Measurements from ENCODE around the gene GCN1. TPM values are rescaled to one million over a fixed set of nuclear protein-coding genes. Genes with fewer than 3 reads are reported as not detected.

GCN1 gene
- total RNA-seq, 1 experiment from 2014 or later: 254 TPM

DNA sequence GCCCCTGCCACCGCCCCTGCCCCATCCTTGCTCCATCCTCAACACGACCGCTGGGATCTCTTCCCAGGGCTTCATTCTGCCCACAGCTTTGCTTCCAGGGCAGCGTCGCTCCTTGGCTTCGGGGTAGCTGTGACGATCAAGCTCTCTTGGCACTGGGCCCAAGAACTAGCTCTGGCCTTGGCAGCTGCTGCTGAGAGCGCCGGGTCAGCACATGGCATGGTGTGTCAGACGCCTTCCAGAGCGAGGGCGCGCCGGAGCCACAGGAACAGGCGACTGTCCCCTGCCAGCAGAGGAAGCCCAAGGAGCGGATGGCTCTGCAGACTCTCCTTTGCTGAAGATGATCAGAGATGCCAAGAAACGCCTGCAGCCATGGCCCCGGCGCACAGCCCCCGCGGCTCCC, 93.9 kb downstream of the GCN1 start:
- H3F3A ChIP-seq (ENCODE audit: low read length, unreplicated experiment): no peaks in the 10 kb centered on the region
- ChIA-PET POLR2A (ENCODE audit: unreplicated experiment) (no interaction called here), CTCF (no interaction called here)
- H3K9me2 ChIP-seq (replicated peaks; ENCODE audit: low read length): no peaks in the 10 kb centered on the region
- H3K27ac ChIP-seq (ENCODE audit: low read length): no peak overlapping the region
- H2AFZ ChIP-seq (ENCODE audit: low read length): no peak overlapping the region
- no peak overlapping the region for H3K4me3 ChIP-seq (ENCODE audit: low read length)
- no peak overlapping the region for H3K4me2 ChIP-seq (ENCODE audit: low read length)
- H3K36me3 ChIP-seq (ENCODE audit: low read depth, low read length): peaks cover 50% of the 10 kb centered on the region
- no peak overlapping the region for H3K9ac ChIP-seq (ENCODE audit: low read length)
- H3K27me3 ChIP-seq (ENCODE audit: low read length): no peaks in the 10 kb centered on the region
- no TSS peak for BruUV-seq (replicated peaks)
- intact Hi-C loops (cut with micrococcal nuclease): no loop called here
- H3K4me1 ChIP-seq (ENCODE audit: insufficient read depth, low read length): no peaks in the 10 kb centered on the region
- peaks cover 57% of the 10 kb centered on the region for H3K79me2 ChIP-seq (ENCODE audit: low read length)
- H3K9me3 ChIP-seq (ENCODE audit: low read length): no peaks in the 10 kb centered on the region
- no peak for DNase-seq
- TF ChIP-seq EZH2phosphoT487 (IDR thresholded peaks at IDR 0.05; ENCODE audit: borderline replicate concordance, low read length) (no peak), EZH2 (IDR thresholded peaks at IDR 0.05; ENCODE audit: low read length, unreplicated experiment) (no peak)
- TF ChIP-seq, protein P1, sequence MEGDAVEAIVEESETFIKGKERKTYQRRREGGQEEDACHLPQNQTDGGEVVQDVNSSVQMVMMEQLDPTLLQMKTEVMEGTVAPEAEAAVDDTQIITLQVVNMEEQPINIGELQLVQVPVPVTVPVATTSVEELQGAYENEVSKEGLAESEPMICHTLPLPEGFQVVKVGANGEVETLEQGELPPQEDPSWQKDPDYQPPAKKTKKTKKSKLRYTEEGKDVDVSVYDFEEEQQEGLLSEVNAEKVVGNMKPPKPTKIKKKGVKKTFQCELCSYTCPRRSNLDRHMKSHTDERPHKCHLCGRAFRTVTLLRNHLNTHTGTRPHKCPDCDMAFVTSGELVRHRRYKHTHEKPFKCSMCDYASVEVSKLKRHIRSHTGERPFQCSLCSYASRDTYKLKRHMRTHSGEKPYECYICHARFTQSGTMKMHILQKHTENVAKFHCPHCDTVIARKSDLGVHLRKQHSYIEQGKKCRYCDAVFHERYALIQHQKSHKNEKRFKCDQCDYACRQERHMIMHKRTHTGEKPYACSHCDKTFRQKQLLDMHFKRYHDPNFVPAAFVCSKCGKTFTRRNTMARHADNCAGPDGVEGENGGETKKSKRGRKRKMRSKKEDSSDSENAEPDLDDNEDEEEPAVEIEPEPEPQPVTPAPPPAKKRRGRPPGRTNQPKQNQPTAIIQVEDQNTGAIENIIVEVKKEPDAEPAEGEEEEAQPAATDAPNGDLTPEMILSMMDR (conservative IDR thresholded peaks at IDR 0.05; ENCODE audit: low read depth, low read length): no peak
- no peak for ATAC-seq
- H4K20me1 ChIP-seq (ENCODE audit: low read length): peaks cover 40% of the 10 kb centered on the region

DNA sequence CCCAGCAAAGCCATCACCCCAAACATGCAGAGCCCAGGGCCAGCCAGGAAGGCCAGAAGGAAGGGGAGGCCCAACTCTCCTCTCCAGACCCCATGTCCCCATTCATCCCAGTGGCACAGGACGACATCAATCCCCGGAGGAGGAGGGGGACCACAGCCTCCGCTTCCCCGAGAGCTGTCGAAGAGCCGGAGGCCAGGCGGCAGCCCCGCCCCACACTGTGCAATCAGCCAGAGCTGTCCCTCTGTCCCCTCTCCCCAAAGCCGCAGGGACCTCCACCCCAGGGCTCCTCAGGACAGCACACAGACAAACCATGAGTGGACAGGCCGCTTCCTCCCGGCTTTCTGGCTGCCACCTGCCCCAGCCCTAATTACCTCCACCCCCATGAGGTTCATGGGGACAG, 94.8 kb downstream of the GCN1 start:
- BruUV-seq (replicated peaks): no TSS peak
- intact Hi-C loops (cut with micrococcal nuclease): no loop called here
- no peaks in the 10 kb centered on the region for H3F3A ChIP-seq (ENCODE audit: low read length, unreplicated experiment)
- H3K9ac ChIP-seq (ENCODE audit: low read length): no peak overlapping the region
- DNase-seq (no peak), ATAC-seq (no peak)
- H3K79me2 ChIP-seq (ENCODE audit: low read length): peaks cover 50% of the 10 kb centered on the region
- no peaks in the 10 kb centered on the region for H3K9me2 ChIP-seq (replicated peaks; ENCODE audit: low read length)
- H3K36me3 ChIP-seq (ENCODE audit: low read depth, low read length): peaks cover 48% of the 10 kb centered on the region
- TF ChIP-seq, protein P1 (conservative IDR thresholded peaks at IDR 0.05; ENCODE audit: low read depth, low read length): no peak
- TF ChIP-seq EZH2 (IDR thresholded peaks at IDR 0.05; ENCODE audit: low read length, unreplicated experiment) (no peak), EZH2phosphoT487 (IDR thresholded peaks at IDR 0.05; ENCODE audit: borderline replicate concordance, low read length) (no peak)
- no peak overlapping the region for H3K27ac ChIP-seq (ENCODE audit: low read length)
- H3K4me3 ChIP-seq (ENCODE audit: low read length): no peak overlapping the region
- H3K27me3 ChIP-seq (ENCODE audit: low read length): no peaks in the 10 kb centered on the region
- ChIA-PET POLR2A (ENCODE audit: unreplicated experiment) (no interaction called here), CTCF (no interaction called here)
- H4K20me1 ChIP-seq (ENCODE audit: low read length): peaks cover 35% of the 10 kb centered on the region
- H2AFZ ChIP-seq (ENCODE audit: low read length): no peak overlapping the region
- H3K4me2 ChIP-seq (ENCODE audit: low read length): no peak overlapping the region
- no peaks in the 10 kb centered on the region for H3K9me3 ChIP-seq (ENCODE audit: low read length)
- no peaks in the 10 kb centered on the region for H3K4me1 ChIP-seq (ENCODE audit: insufficient read depth, low read length)

DNA sequence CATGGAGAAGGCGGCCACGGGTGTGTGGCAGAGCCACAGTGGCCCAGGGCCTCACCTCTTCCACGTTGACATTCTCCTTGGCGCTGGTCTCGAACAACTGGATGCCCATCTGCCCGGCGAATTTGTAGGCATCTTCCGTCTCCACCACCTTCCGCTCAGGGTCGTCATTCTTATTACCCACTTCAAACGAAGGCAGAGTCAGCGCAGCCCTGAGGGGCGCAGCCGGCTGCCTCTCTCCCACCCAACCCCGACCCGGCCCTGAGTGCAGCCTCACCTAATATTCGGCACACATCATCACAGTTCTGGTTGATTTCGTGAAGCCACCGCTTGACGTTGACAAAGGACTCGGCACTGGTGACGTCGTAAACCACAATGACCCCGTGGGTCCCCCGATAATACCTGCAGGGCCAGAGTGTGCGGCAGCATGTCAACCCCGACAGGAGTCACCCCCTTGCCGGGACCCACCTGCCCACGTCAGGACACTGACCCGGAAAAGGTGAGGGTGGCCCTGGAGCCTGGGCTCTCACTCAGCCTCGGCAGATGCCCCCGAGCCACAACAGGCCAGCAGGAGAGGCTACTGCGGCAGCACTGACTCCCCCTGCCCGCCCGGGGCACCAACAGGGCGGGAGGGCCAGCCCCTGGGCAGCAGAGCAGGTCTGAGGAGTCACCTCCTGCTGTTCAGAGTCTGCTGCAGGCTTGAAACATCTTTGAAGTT, 95.6 kb downstream of the GCN1 start:
- ATAC-seq (no peak), DNase-seq (no peak)
- H3K9me3 ChIP-seq (ENCODE audit: low read length): no peaks in the 10 kb centered on the region
- no peak overlapping the region for H3K27ac ChIP-seq (ENCODE audit: low read length)
- no peak overlapping the region for H2AFZ ChIP-seq (ENCODE audit: low read length)
- ChIA-PET CTCF (no interaction called here), POLR2A (ENCODE audit: unreplicated experiment) (no interaction called here)
- peaks cover 41% of the 10 kb centered on the region for H3K79me2 ChIP-seq (ENCODE audit: low read length)
- peaks cover 52% of the 10 kb centered on the region for H3K36me3 ChIP-seq (ENCODE audit: low read depth, low read length)
- intact Hi-C loops (cut with micrococcal nuclease): no loop called here
- H3K4me2 ChIP-seq (ENCODE audit: low read length): no peak overlapping the region
- peaks cover 32% of the 10 kb centered on the region for H4K20me1 ChIP-seq (ENCODE audit: low read length)
- no peaks in the 10 kb centered on the region for H3F3A ChIP-seq (ENCODE audit: low read length, unreplicated experiment)
- no peak overlapping the region for H3K9ac ChIP-seq (ENCODE audit: low read length)
- no peaks in the 10 kb centered on the region for H3K9me2 ChIP-seq (replicated peaks; ENCODE audit: low read length)
- no peaks in the 10 kb centered on the region for H3K27me3 ChIP-seq (ENCODE audit: low read length)
- TF ChIP-seq, protein P1 (conservative IDR thresholded peaks at IDR 0.05; ENCODE audit: low read depth, low read length): no peak
- TF ChIP-seq EZH2 (IDR thresholded peaks at IDR 0.05; ENCODE audit: low read length, unreplicated experiment) (no peak), EZH2phosphoT487 (IDR thresholded peaks at IDR 0.05; ENCODE audit: borderline replicate concordance, low read length) (no peak)
- no TSS peak for BruUV-seq (replicated peaks)
- H3K4me1 ChIP-seq (ENCODE audit: insufficient read depth, low read length): no peaks in the 10 kb centered on the region
- no peak overlapping the region for H3K4me3 ChIP-seq (ENCODE audit: low read length)

Measured in PC-3 (cell line).